ENCODE results near the gene SH3RF2. TPM values are rescaled to one million over a fixed set of nuclear protein-coding genes. Genes with fewer than 3 reads are reported as not detected.

SH3RF2 gene
- total RNA-seq, 2 experiments from 2014 or later: not detected

GRCh38 chr5:146055432-146055831 is 119.1 kb downstream of the SH3RF2 start:
- Mint-ChIP-seq H3K27me3 (peaks cover 4% of the 10 kb centered on the region), H3K36me3 (ENCODE audit: low read depth) (no peaks in the 10 kb centered on the region), H3K4me3 (no peak overlapping the region), H3K9me3 (no peaks in the 10 kb centered on the region), H3K27ac (no peak overlapping the region), H3K4me1 (ENCODE audit: low read depth) (no peaks in the 10 kb centered on the region)
- ATAC-seq (no peak), DNase-seq (no peak)
- intact Hi-C loops (cut with micrococcal nuclease): no loop called here
- ChIA-PET POLR2A (no interaction called here), CTCF (no interaction called here)
- TF ChIP-seq CTCF (IDR thresholded peaks at IDR 0.05): no peak

DNA sequence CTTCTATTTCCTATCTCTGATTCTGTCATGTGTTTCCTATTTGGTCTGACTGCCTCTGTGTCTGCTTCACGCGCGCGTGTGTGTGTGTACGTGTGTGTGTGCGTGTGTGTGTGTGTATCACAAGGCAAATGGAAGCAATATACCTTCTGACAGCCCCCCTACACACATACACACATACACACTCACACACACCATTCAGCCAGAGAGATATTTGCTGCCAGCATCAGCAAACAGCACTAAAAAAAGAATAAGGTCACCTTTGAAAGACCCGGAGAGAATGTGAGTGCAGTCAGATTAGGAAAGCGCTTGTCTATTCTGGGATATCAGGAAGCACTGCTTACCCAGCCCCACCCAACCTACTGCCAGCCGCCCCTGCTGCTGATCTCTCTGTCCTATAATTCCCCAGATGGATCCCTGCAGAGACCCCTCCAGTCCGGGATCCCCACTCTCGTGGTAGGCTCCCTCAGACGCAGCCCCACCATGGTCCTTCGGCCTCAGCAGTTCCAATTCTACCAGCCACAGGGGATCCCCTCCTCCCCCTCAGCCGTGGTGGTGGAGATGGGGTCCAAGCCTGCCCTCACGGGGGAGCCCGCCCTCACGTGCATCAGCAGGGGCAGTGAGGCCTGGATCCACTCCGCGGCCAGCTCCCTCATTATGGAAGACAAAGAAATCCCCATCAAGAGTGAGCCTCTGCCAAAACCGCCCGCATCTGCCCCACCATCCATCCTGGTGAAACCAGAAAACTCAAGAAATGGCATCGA is 123.3 kb downstream of the SH3RF2 start:
- H3K27me3 Mint-ChIP-seq: peaks cover 2% of the 10 kb centered on the region
- no peaks in the 10 kb centered on the region for H3K9me3 Mint-ChIP-seq
- ATAC-seq (no peak), DNase-seq (no peak)
- POLR2A ChIA-PET: interaction anchor here (0.9 kb wide), 1 partner anchor 127 kb away, joined by 3 read pairs; no protein-coding TSS in a partner anchor
- H3K36me3 Mint-ChIP-seq (ENCODE audit: low read depth): no peaks in the 10 kb centered on the region
- CTCF ChIA-PET: no interaction called here
- H3K27ac Mint-ChIP-seq: no peak overlapping the region
- TF ChIP-seq CTCF (IDR thresholded peaks at IDR 0.05): no peak
- H3K4me1 Mint-ChIP-seq (ENCODE audit: low read depth): no peaks in the 10 kb centered on the region
- intact Hi-C loops (cut with micrococcal nuclease): no loop called here
- no peak overlapping the region for H3K4me3 Mint-ChIP-seq

- ChIA-PET POLR2A (no interaction called here), CTCF (no interaction called here)
- Mint-ChIP-seq H3K9me3 (no peaks in the 10 kb centered on the region), H3K36me3 (ENCODE audit: low read depth) (no peaks in the 10 kb centered on the region), H3K27ac (no peak overlapping the region), H3K4me1 (ENCODE audit: low read depth) (no peaks in the 10 kb centered on the region), H3K27me3 (peaks cover 2% of the 10 kb centered on the region), H3K4me3 (no peak overlapping the region)
- intact Hi-C loops (cut with micrococcal nuclease): no loop called here
- DNase-seq (no peak), ATAC-seq (no peak)
- TF ChIP-seq CTCF (IDR thresholded peaks at IDR 0.05): no peak
Observed at GRCh38 chr5:146060221-146060585, 123.8 kb downstream of the SH3RF2 start.

DNA sequence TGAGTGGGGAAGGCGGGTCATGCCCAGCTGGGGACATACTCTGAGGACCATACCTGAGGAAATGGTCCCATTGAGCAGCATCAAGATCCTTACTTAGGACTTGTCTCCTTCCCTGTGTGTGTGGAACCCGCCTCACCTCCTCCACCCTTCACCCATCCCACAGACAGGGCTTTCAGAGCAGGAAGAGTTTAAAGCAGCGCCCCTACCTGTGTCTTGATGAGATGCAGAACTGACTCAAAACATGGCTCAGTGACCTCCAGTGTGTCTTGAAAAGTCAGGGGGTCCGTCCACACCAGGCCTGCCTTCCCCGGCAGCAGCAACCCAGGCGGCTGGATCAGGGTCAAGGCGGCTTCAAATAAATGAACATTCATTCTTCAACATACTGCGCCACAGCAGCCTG is 130.6 kb downstream of the SH3RF2 start:
- CTCF ChIA-PET: no interaction called here
- ATAC-seq: no peak

More for the DNA sequence above, 130.6 kb downstream of the SH3RF2 start:
- Mint-ChIP-seq H3K27ac (no peak overlapping the region), H3K9me3 (no peaks in the 10 kb centered on the region), H3K27me3 (peaks cover 3% of the 10 kb centered on the region), H3K4me3 (no peak overlapping the region), H3K4me1 (ENCODE audit: low read depth) (no peaks in the 10 kb centered on the region), H3K36me3 (ENCODE audit: low read depth) (no peaks in the 10 kb centered on the region)
- intact Hi-C loops (cut with micrococcal nuclease): no loop called here
- POLR2A ChIA-PET: no interaction called here
- no peak for TF ChIP-seq CTCF (IDR thresholded peaks at IDR 0.05)
- DNase-seq: no peak

Measured in activated CD8-positive, alpha-beta T cell treated with anti-CD3 and anti-CD28 coated beads for 36 hours (primary cell).